GM12801 (cell line): Measurements from ENCODE around the gene PCDHGA2.
A peak's percentile ranks its signal among the peaks of the same experiment; 100 is the strongest.

Experiments
- CTCF ChIP-seq: IDR thresholded peaks from one replicate; pipeline ENCODE4 v1.5.1; 2011; ENCODE audit warnings: control low read depth; ENCODE audit not compliant: insufficient read length; ENCODE audit errors: extremely low read depth

The PCDHGA2 gene

GRCh38 chr5:141320225-141321169 lies 18.1 kb upstream of the PCDHGA2 start, which contains the start of gene TAF7:
Gene TAF7, minus strand, starts transcription at chr5:141320784. Its CDS starts 740 bp downstream, at chr5:141320044.
- TF ChIP-seq CTCF = peak; percentile 21

- no peak for TF ChIP-seq CTCF
These were observed 16.3 kb upstream of the PCDHGA2 start for GRCh38 chr5:141322261-141322660.

- no peak for TF ChIP-seq CTCF
These were observed 12.3 kb upstream of the PCDHGA2 start for GRCh38 chr5:141326088-141326854.

GRCh38 chr5:141328231-141328630 lies 10.3 kb upstream of the PCDHGA2 start:
- TF ChIP-seq CTCF = no peak

GRCh38 chr5:141330299-141331080 lies 8.1 kb upstream of the PCDHGA2 start, which contains the start of gene PCDHGA1:
Gene PCDHGA1, plus strand, starts transcription at chr5:141330514.
- no peak for TF ChIP-seq CTCF

- TF ChIP-seq CTCF = no peak
These were observed 4.2 kb downstream of the PCDHGA2 start for GRCh38 chr5:141342773-141343172.
